Measurements from ENCODE around the gene PDE4D. TPM values are rescaled to one million over a fixed set of nuclear protein-coding genes. Genes with fewer than 3 reads are reported as not detected.
A peak's percentile ranks its signal among the peaks of the same experiment; 100 is the strongest.

Gene PDE4D
- total RNA-seq, 4 donors from 2014 or later: 15.9 to 66.3 (median 48.7) TPM

GRCh38 chr5:59683311-59683710, 210.2 kb downstream of the PDE4D start:
- no peak for TF ChIP-seq EP300 (IDR thresholded peaks at IDR 0.05)
- no peaks in the 10 kb centered on the region for H3K27me3 ChIP-seq
- no peak for DNase-seq (ENCODE audit: low spot score in 2 of 2)
- no peak overlapping the region for H3K27ac ChIP-seq
- H3K9me3 ChIP-seq: no peaks in the 10 kb centered on the region
- no peak overlapping the region for H3K4me3 ChIP-seq
- H3K36me3 ChIP-seq: no peaks in the 10 kb centered on the region
- no peaks in the 10 kb centered on the region for H3K4me1 ChIP-seq
- WGBS, 2 donors: 94% methylated on average over 4 of the region's 4 CpGs

GRCh38 chr5:59682542-59682941, 211.0 kb downstream of the PDE4D start:
- no peak overlapping the region for H3K4me3 ChIP-seq
- H3K27me3 ChIP-seq: no peaks in the 10 kb centered on the region
- TF ChIP-seq CTCF (IDR thresholded peaks at IDR 0.05) (no peak), EP300 (IDR thresholded peaks at IDR 0.05) (no peak), POLR2A (IDR thresholded peaks at IDR 0.05) (no peak)
- H3K9me3 ChIP-seq: no peaks in the 10 kb centered on the region
- no peak overlapping the region for H3K27ac ChIP-seq
- no peaks in the 10 kb centered on the region for H3K4me1 ChIP-seq
- no peaks in the 10 kb centered on the region for H3K36me3 ChIP-seq
- DNase-seq (ENCODE audit: low spot score in 2 of 2): no peak
- 42 to 52% methylated on average over 1 of the region's 1 CpG for WGBS, 2 donors

- TF ChIP-seq POLR2A (IDR thresholded peaks at IDR 0.05): no peak
- no peak for TF ChIP-seq CTCF (IDR thresholded peaks at IDR 0.05)
- TF ChIP-seq EP300 (IDR thresholded peaks at IDR 0.05): no peak
- no peaks in the 10 kb centered on the region for H3K27me3 ChIP-seq
- H3K27ac ChIP-seq: no peak overlapping the region
- no peak for DNase-seq (ENCODE audit: low spot score in 2 of 2)
- H3K36me3 ChIP-seq: no peaks in the 10 kb centered on the region
- H3K4me3 ChIP-seq: no peak overlapping the region
- no peaks in the 10 kb centered on the region for H3K4me1 ChIP-seq
- H3K9me3 ChIP-seq: no peaks in the 10 kb centered on the region
- WGBS, 2 donors: 85 to 86% methylated on average over 2 of the region's 2 CpGs
These were observed 214.6 kb downstream of the PDE4D start for GRCh38 chr5:59678943-59679342.

GRCh38 chr5:59674763-59675162, 218.8 kb downstream of the PDE4D start:
- Histone ChIP-seq H3K27ac (no peak overlapping the region), H3K27me3 (no peaks in the 10 kb centered on the region), H3K4me3 (no peak overlapping the region), H3K36me3 (no peaks in the 10 kb centered on the region), H3K4me1 (peaks cover 0 to 6% (median 0%) of the 10 kb centered on the region in 4 donors), H3K9me3 (no peaks in the 10 kb centered on the region)
- DNase-seq (ENCODE audit: low spot score in 2 of 2): no peak
- TF ChIP-seq CTCF (IDR thresholded peaks at IDR 0.05) (no peak), EP300 (IDR thresholded peaks at IDR 0.05) (no peak)
- 88 to 92% methylated on average over 2 of the region's 2 CpGs for WGBS, 2 donors

- no peak for DNase-seq (ENCODE audit: low spot score in 2 of 2)
- Histone ChIP-seq H3K27ac (no peak overlapping the region), H3K36me3 (no peaks in the 10 kb centered on the region), H3K9me3 (no peaks in the 10 kb centered on the region), H3K27me3 (no peaks in the 10 kb centered on the region), H3K4me3 (no peak overlapping the region), H3K4me1 (peaks cover 0 to 6% (median 0%) of the 10 kb centered on the region in 4 donors)
- 24 to 26% methylated on average over 4 of the region's 4 CpGs for WGBS, 2 donors
- TF ChIP-seq POLR2A (IDR thresholded peaks at IDR 0.05): no peak
- TF ChIP-seq CTCF (IDR thresholded peaks at IDR 0.05): peak; percentile 67 to 82 (median 77)
- no peak for TF ChIP-seq EP300 (IDR thresholded peaks at IDR 0.05)
These were observed 220.0 kb downstream of the PDE4D start for GRCh38 chr5:59673438-59674058.

Measured in tibial nerve (tissue), 4 donors.